ENCODE data around the gene SLC44A3. TPM values are rescaled to one million over a fixed set of nuclear protein-coding genes. Genes with fewer than 3 reads are reported as not detected.

The SLC44A3 gene
- polyA plus RNA-seq, 3 donors, result not detected

DNA sequence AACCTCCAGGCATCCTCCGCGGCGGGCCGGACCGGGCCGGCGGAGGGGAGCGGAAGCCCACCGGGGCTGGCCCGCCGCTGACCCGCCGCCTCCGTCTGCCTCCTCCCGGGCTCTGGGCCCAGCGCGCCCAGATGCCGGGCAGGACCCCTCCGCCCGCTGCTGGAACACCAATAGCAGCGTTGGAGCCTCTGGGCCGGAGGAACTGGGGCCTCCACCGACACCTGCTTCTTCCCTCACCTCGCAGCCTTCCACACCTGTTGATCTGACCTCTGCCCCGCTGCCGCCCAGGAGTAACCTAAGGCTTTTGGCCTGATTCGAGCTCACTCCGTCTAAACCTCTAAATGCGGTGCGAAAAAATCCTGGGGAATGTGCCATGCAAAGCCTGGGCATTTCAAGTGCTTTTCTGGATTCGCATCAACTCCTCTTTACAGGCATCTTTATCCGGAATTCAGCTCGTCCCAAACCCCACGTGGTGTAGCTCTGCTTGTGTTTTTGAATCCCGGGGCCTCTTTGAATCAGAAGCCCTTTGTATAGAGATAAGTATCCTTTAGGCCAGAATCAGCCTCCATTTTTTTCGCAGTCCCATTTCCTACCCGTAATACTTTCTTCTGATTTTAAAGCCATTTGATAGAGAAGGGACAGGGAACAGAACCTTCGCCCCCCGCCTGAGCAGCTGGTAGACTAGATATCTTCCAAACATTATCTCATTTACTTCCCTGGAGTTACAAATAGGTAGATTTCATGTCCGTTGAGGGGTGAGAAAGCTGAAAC is 107.4 kb downstream of the SLC44A3 start:
- peaks cover 54 to 74% (median 63%) of the 10 kb centered on the region in 3 donors for H3K27me3 Mint-ChIP-seq (ENCODE audit: low read depth in 3 of 3)
- peak overlapping the region in 1 of 7 donors; percentile 41 for H3K27ac Mint-ChIP-seq
- intact Hi-C loops (cut with micrococcal nuclease), result no loop called here
- peak overlapping the region; percentile 61 for H2AFZ ChIP-seq (ENCODE audit: insufficient read depth, low read depth, low read length, poor library complexity, severe bottlenecking)
- H3K4me3 ChIP-seq (replicated peaks in 1 of 3; ENCODE audit: low read depth in 2 of 3, low read length in 3 of 3), result peak overlapping the region in 1 of 3 experiments; percentile 61
- H3K4me1 Mint-ChIP-seq, result peaks cover 12% of the 10 kb centered on the region
- H4K20me1 ChIP-seq (ENCODE audit: insufficient read depth, low read length), result no peaks in the 10 kb centered on the region
- H3K36me3 Mint-ChIP-seq, result peaks cover 3 to 10% of the 10 kb centered on the region in 2 donors
- peaks cover 9 to 20% of the 10 kb centered on the region in 2 donors for H3K4me1 ChIP-seq (ENCODE audit: control insufficient read depth in 1 of 2, insufficient read depth in 2 of 2, low read length in 2 of 2)
- H3K4me3 Mint-ChIP-seq, result peak overlapping the region; percentile 73 to 93
- no peak for DNase-seq
- peaks cover 0 to 19% (median 8%) of the 10 kb centered on the region in 7 donors for H3K9me3 Mint-ChIP-seq
- no peaks in the 10 kb centered on the region for H3K9me3 ChIP-seq (replicated peaks in 1 of 2; ENCODE audit: control insufficient read depth in 1 of 2, insufficient read depth in 1 of 2, low read length in 2 of 2)
- H3K27me3 ChIP-seq (ENCODE audit: control insufficient read depth in 2 of 2, insufficient read depth in 2 of 2, low read length in 2 of 2), result peaks cover 54 to 64% of the 10 kb centered on the region in 2 donors
- peak overlapping the region; percentile 72 for H3K4me2 ChIP-seq (replicated peaks; ENCODE audit: extremely low read depth, low read length, poor library complexity, severe bottlenecking)
- no peak overlapping the region for H3K27ac ChIP-seq (ENCODE audit: low read depth in 1 of 2, low read length in 2 of 2)
- WGBS (ENCODE audit: insufficient coverage), result 15% methylated on average over 34 of the region's 40 CpGs
- H3K9ac ChIP-seq (ENCODE audit: insufficient read depth, low read length, poor library complexity, severe bottlenecking), result peak overlapping the region; percentile 15
- H3K79me2 ChIP-seq (ENCODE audit: insufficient read depth, low read length), result no peaks in the 10 kb centered on the region
- TF ChIP-seq, protein P1, sequence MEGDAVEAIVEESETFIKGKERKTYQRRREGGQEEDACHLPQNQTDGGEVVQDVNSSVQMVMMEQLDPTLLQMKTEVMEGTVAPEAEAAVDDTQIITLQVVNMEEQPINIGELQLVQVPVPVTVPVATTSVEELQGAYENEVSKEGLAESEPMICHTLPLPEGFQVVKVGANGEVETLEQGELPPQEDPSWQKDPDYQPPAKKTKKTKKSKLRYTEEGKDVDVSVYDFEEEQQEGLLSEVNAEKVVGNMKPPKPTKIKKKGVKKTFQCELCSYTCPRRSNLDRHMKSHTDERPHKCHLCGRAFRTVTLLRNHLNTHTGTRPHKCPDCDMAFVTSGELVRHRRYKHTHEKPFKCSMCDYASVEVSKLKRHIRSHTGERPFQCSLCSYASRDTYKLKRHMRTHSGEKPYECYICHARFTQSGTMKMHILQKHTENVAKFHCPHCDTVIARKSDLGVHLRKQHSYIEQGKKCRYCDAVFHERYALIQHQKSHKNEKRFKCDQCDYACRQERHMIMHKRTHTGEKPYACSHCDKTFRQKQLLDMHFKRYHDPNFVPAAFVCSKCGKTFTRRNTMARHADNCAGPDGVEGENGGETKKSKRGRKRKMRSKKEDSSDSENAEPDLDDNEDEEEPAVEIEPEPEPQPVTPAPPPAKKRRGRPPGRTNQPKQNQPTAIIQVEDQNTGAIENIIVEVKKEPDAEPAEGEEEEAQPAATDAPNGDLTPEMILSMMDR (IDR thresholded peaks at IDR 0.05), result no peak
- H3K36me3 ChIP-seq (replicated peaks in 1 of 2; ENCODE audit: control insufficient read depth in 1 of 2, insufficient read depth in 2 of 2, low read length in 2 of 2), result no peaks in the 10 kb centered on the region

DNA sequence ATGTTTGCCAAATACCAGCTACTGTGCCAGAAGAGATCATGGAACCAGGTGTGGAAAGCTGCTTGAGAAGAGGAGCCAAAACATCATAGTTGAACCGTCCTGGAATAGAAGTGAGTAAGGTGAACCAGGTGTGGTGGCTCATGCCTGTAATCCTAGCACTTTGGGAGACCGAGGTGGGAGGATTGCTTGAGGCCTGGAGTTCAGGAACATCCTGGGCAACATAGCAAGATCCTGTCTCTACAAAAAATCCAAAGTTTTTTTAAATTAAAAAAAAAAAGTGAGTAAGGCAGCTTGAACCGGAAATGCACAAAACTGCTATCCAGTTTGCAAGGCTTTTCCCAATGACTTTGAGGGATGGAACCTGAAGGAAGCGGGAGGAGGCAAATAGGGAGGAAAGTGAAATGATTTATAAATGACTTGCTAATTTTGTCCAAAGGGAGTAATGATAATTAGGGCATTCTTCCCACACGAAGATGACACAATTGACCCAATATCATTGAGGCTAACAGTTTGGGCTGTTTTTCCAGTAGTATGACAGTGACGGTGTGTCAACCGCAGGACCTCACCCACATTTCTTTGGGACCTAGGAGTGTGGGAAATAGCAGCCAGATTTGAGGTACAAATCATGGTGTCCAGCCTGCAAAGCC is 108.3 kb downstream of the SLC44A3 start:
- H2AFZ ChIP-seq (ENCODE audit: insufficient read depth, low read depth, low read length, poor library complexity, severe bottlenecking), result no peak overlapping the region
- H3K36me3 ChIP-seq (replicated peaks in 1 of 2; ENCODE audit: control insufficient read depth in 1 of 2, insufficient read depth in 2 of 2, low read length in 2 of 2), result no peaks in the 10 kb centered on the region
- peaks cover 50 to 57% of the 10 kb centered on the region in 2 donors for H3K27me3 ChIP-seq (ENCODE audit: control insufficient read depth in 2 of 2, insufficient read depth in 2 of 2, low read length in 2 of 2)
- H3K27ac ChIP-seq (ENCODE audit: low read depth in 1 of 2, low read length in 2 of 2), result no peak overlapping the region
- peaks cover 9 to 20% of the 10 kb centered on the region in 2 donors for H3K4me1 ChIP-seq (ENCODE audit: control insufficient read depth in 1 of 2, insufficient read depth in 2 of 2, low read length in 2 of 2)
- no peak for DNase-seq
- no peaks in the 10 kb centered on the region for H3K9me3 ChIP-seq (replicated peaks in 1 of 2; ENCODE audit: control insufficient read depth in 1 of 2, insufficient read depth in 1 of 2, low read length in 2 of 2)
- Mint-ChIP-seq H3K4me1 (peaks cover 12% of the 10 kb centered on the region), H3K27me3 (ENCODE audit: low read depth in 3 of 3) (peaks cover 48 to 67% (median 58%) of the 10 kb centered on the region in 3 donors), H3K4me3 (peak overlapping the region in 1 of 2 donors; percentile 93), H3K36me3 (peaks cover 3 to 10% of the 10 kb centered on the region in 2 donors), H3K9me3 (peaks cover 0 to 19% (median 8%) of the 10 kb centered on the region in 7 donors), H3K27ac (no peak overlapping the region)
- no peak overlapping the region for H3K4me2 ChIP-seq (replicated peaks; ENCODE audit: extremely low read depth, low read length, poor library complexity, severe bottlenecking)
- 100% methylated on average over 5 of the region's 7 CpGs for WGBS (ENCODE audit: insufficient coverage)
- intact Hi-C loops (cut with micrococcal nuclease), result no loop called here
- H4K20me1 ChIP-seq (ENCODE audit: insufficient read depth, low read length), result no peaks in the 10 kb centered on the region
- H3K4me3 ChIP-seq (replicated peaks in 1 of 3; ENCODE audit: low read depth in 2 of 3, low read length in 3 of 3), result no peak overlapping the region
- TF ChIP-seq, protein P1 (IDR thresholded peaks at IDR 0.05), result no peak
- no peak overlapping the region for H3K9ac ChIP-seq (ENCODE audit: insufficient read depth, low read length, poor library complexity, severe bottlenecking)
- no peaks in the 10 kb centered on the region for H3K79me2 ChIP-seq (ENCODE audit: insufficient read depth, low read length)
